Karpas-422 (cell line): ENCODE data around the gene NHS. TPM values are rescaled to one million over a fixed set of nuclear protein-coding genes. Genes with fewer than 3 reads are reported as not detected.

Source experiments
- DNase-seq: peaks from one replicate; pipeline ENCODE4 v3.0.0-alpha.2; 2015
- H2AFZ ChIP-seq: fragments of 200-600 bp; sonication (generic); 2 replicates; pipeline ENCODE4 v1.6.1; 2014; ENCODE audit warnings: antibody characterized with exemption, low read length, mixed read lengths
- H3K27ac ChIP-seq: fragments of 200-600 bp; sonication (generic); 2 replicates; pipeline ENCODE4 v1.5.1; 2014; ENCODE audit warnings: mild to moderate bottlenecking, low read length, moderate library complexity
- H3K27me3 ChIP-seq: fragments of 200-600 bp; sonication (generic); 2 replicates; pipeline ENCODE4 v1.6.1; 2014; ENCODE audit warnings: low read length, mixed read lengths
- H3K36me3 ChIP-seq: fragments of 200-600 bp; sonication (generic); 2 replicates; pipeline ENCODE4 v1.6.1; 2014; ENCODE audit warnings: low read length, mixed read lengths; ENCODE audit not compliant: insufficient read depth
- H3K4me1 ChIP-seq: fragments of 200-600 bp; sonication (generic); 2 replicates; pipeline ENCODE4 v1.6.1; 2014; ENCODE audit warnings: mild to moderate bottlenecking, low read length, mixed read lengths
- H3K4me2 ChIP-seq: fragments of 200-600 bp; sonication (generic); 2 replicates; pipeline ENCODE4 v1.6.1; 2014; ENCODE audit warnings: low read length, low read depth, mild to moderate bottlenecking; ENCODE audit not compliant: poor library complexity, severe bottlenecking
- H3K4me3 ChIP-seq: fragments of 200-600 bp; sonication (generic); 2 replicates; pipeline ENCODE4 v1.5.1; 2014; ENCODE audit warnings: mild to moderate bottlenecking, antibody characterized with exemption, low read length, mixed read lengths
- H3K79me2 ChIP-seq: fragments of 200-600 bp; sonication (generic); 2 replicates; pipeline ENCODE4 v1.6.1; 2014; ENCODE audit warnings: mild to moderate bottlenecking, low read length, mixed read lengths
- H3K9ac ChIP-seq: fragments of 200-600 bp; sonication (generic); 2 replicates; pipeline ENCODE4 v1.6.0; 2014; ENCODE audit warnings: low read length
- H3K9me2 ChIP-seq: fragments of 200-600 bp; sonication (generic), shearing (Covaris generic); replicated peaks from 2 replicates; pipeline ENCODE4 v1.6.0; 2014; ENCODE audit warnings: mild to moderate bottlenecking, low read length, moderate library complexity; ENCODE audit not compliant: insufficient read depth
- H3K9me3 ChIP-seq: fragments of 300-700, 200-600 bp; sonication (generic); 2 replicates; pipeline ENCODE4 v1.6.1; 2014; ENCODE audit warnings: low read length, mixed read lengths
- H4K20me1 ChIP-seq: fragments of 200-600 bp; sonication (generic); 2 replicates; pipeline ENCODE4 v1.6.1; 2014; ENCODE audit warnings: mild to moderate bottlenecking, antibody characterized with exemption, low read length, low read depth; ENCODE audit not compliant: insufficient read depth
- total RNA-seq: library from RNA; depleted of rRNA; stranded (reverse); fragments of >200 nt; shearing (Covaris generic); gene quantifications from 2 replicates; pipeline ENCODE4 v1.2.3, GENCODE V29; 2014; ENCODE audit warnings: low replicate concordance

The NHS gene
- total RNA-seq, 1 experiment from 2014 or later: 0.15 TPM

DNA sequence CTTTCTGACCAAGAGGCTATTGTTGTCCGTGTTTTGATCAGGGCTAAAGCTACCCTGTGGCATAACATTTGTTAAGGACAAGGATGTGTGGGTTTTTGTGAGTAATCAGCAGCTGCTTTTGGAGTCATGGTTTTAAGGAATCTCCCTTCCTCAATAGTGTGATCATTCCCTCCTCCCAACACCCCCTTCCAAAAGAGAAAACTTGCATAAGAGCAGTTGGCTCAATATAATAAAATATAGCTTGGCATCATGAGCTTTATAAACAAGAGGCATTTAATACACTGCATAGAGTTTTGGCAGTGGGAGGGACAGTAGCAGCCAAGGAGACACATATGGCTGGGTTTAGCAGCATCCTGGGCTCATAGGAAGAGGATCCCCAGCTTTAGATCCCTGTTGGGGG, 84.7 kb downstream of the NHS start:
- no peaks in the 10 kb centered on the region for H3K79me2 ChIP-seq
- H3K27me3 ChIP-seq: no peaks in the 10 kb centered on the region

DNA sequence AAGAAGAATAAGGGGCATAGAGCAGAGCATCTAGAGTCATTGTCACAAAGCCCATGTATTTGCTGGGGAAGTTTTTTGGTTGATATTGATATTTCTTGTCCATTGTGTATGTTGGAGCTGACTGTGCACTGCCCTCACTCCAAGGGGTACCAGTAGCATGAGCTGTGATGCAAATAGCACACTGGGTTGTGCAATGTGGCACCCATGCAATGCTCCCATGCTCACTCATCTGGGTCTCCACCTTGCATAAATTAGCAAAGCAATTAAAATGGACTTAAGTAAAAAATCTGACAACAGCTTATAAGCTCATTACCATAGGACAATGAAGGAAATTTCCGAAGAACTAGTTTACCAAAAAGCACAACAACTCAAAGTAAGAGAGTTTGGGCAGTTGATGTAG, 87.9 kb downstream of the NHS start:
- Histone ChIP-seq H3K79me2 (no peaks in the 10 kb centered on the region), H4K20me1 (no peaks in the 10 kb centered on the region), H3K4me2 (no peak overlapping the region), H3K4me3 (no peak overlapping the region), H3K36me3 (no peaks in the 10 kb centered on the region), H3K9ac (no peak overlapping the region), H3K9me3 (no peaks in the 10 kb centered on the region), H3K27ac (no peak overlapping the region), H3K27me3 (no peaks in the 10 kb centered on the region), H3K9me2 (no peaks in the 10 kb centered on the region), H3K4me1 (no peaks in the 10 kb centered on the region), H2AFZ (no peak overlapping the region)
- no peak for DNase-seq

More for the DNA sequence above, 84.7 kb downstream of the NHS start:
- Histone ChIP-seq H2AFZ (no peak overlapping the region), H3K4me1 (no peaks in the 10 kb centered on the region), H3K9me2 (no peaks in the 10 kb centered on the region), H3K4me3 (no peak overlapping the region), H3K9ac (no peak overlapping the region), H3K27ac (no peak overlapping the region), H3K9me3 (no peaks in the 10 kb centered on the region), H3K36me3 (no peaks in the 10 kb centered on the region), H3K4me2 (no peak overlapping the region), H4K20me1 (no peaks in the 10 kb centered on the region)
- no peak for DNase-seq

DNA sequence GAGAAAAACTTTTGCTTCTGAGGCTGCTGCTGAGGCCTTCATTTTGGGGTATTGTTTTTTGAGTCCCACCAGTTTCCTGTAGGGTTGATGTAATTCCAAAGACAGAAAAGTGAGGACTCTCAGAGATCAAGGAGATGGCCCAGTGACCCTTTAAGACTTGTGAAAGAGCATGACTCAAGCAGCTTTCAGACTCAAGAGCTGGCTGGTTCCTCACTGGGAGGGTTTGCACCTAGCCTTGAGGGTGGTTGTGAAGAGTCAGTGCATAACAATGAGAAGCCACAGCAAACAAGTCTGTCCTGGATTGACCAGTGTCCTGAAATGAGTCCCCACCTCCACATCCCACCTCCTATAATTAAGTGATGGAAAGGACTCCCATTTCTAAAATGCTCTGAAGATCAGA, 89.2 kb downstream of the NHS start:
- H3K79me2 ChIP-seq: no peaks in the 10 kb centered on the region
- H3K9ac ChIP-seq: no peak overlapping the region
- no peak overlapping the region for H2AFZ ChIP-seq
- no peak for DNase-seq
- H3K9me3 ChIP-seq: no peaks in the 10 kb centered on the region
- H3K4me1 ChIP-seq: no peaks in the 10 kb centered on the region
- H3K27me3 ChIP-seq: no peaks in the 10 kb centered on the region
- H3K9me2 ChIP-seq: no peaks in the 10 kb centered on the region
- no peak overlapping the region for H3K4me3 ChIP-seq
- no peak overlapping the region for H3K27ac ChIP-seq
- no peaks in the 10 kb centered on the region for H4K20me1 ChIP-seq
- no peak overlapping the region for H3K4me2 ChIP-seq
- H3K36me3 ChIP-seq: no peaks in the 10 kb centered on the region

DNA sequence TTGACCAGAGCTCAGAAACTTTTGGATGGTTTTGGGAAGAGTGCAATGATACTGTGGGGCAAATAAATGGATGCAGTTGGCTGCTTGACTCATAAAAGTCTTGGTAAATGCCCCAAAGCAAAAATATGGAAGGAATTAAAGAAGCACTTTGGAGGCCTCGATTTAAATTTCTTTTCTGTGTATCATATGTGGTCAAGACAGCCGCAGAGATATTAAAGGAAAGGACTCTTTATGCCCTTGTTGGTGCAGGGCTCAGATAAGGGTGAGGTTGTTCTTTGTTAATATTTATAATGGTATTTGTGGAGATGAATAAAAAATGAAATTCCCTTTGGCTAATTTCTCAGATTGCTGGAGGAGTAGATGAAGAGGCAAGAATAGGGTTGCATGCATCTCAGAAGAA, 90.2 kb downstream of the NHS start:
- no peak overlapping the region for H3K9ac ChIP-seq
- no peaks in the 10 kb centered on the region for H3K4me1 ChIP-seq
- no peaks in the 10 kb centered on the region for H3K36me3 ChIP-seq
- no peak for DNase-seq
- H3K9me2 ChIP-seq: no peaks in the 10 kb centered on the region
- H3K9me3 ChIP-seq: no peaks in the 10 kb centered on the region
- no peak overlapping the region for H2AFZ ChIP-seq
- no peak overlapping the region for H3K27ac ChIP-seq
- no peak overlapping the region for H3K4me2 ChIP-seq
- no peaks in the 10 kb centered on the region for H3K79me2 ChIP-seq
- H3K4me3 ChIP-seq: no peak overlapping the region
- H3K27me3 ChIP-seq: no peaks in the 10 kb centered on the region
- H4K20me1 ChIP-seq: no peaks in the 10 kb centered on the region

DNA sequence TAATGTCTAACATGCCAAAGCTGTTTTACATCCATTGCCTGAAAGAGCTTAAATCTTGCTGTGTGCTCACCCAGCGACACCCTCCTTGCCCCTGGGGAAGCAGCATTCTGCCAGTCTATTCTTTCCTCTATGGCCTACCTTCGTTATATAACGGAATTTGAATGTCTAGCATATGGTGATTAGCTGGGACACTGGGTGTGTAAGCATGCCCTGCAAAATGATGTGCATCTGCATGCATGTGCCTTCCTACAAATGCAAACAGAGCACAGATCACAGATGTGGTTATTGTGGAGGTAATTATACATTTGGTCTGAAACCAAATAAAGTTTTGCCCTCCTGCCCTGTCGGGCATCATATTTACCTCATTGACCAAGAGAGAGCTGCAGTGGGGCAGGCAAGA, 90.8 kb downstream of the NHS start:
- no peaks in the 10 kb centered on the region for H3K4me1 ChIP-seq
- H3K9me3 ChIP-seq: no peaks in the 10 kb centered on the region
- H3K4me2 ChIP-seq: no peak overlapping the region
- H3K79me2 ChIP-seq: no peaks in the 10 kb centered on the region
- H3K9me2 ChIP-seq: no peaks in the 10 kb centered on the region
- H3K36me3 ChIP-seq: no peaks in the 10 kb centered on the region
- no peak overlapping the region for H3K4me3 ChIP-seq
- H4K20me1 ChIP-seq: no peaks in the 10 kb centered on the region
- no peaks in the 10 kb centered on the region for H3K27me3 ChIP-seq
- no peak overlapping the region for H3K9ac ChIP-seq
- H3K27ac ChIP-seq: no peak overlapping the region
- no peak overlapping the region for H2AFZ ChIP-seq
- DNase-seq: no peak

DNA sequence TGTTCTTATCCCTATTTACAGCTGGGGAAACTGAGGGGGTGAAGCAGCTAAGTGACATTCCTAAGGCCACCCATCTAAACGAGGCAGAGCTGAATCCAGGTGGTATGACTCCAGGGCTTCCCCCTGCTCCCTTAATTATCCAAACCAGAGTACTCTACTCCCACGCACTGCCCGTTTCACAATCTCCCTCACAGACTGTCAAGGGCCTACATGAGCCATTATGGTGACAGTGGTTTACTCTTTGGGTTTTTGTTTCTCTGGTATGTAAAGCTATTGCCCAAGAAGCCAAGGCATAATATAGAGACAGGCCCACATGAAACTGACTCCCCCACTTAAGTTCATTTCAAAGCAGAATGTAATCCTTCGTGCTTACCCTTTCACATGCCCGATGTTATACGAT, 95.1 kb downstream of the NHS start:
- Histone ChIP-seq H3K4me2 (no peak overlapping the region), H3K4me3 (no peak overlapping the region), H3K4me1 (no peaks in the 10 kb centered on the region), H3K9me2 (no peaks in the 10 kb centered on the region), H3K79me2 (no peaks in the 10 kb centered on the region), H3K27ac (no peak overlapping the region), H3K9me3 (no peaks in the 10 kb centered on the region), H3K27me3 (no peaks in the 10 kb centered on the region), H3K9ac (no peak overlapping the region), H3K36me3 (no peaks in the 10 kb centered on the region), H4K20me1 (no peaks in the 10 kb centered on the region), H2AFZ (no peak overlapping the region)
- no peak for DNase-seq

DNA sequence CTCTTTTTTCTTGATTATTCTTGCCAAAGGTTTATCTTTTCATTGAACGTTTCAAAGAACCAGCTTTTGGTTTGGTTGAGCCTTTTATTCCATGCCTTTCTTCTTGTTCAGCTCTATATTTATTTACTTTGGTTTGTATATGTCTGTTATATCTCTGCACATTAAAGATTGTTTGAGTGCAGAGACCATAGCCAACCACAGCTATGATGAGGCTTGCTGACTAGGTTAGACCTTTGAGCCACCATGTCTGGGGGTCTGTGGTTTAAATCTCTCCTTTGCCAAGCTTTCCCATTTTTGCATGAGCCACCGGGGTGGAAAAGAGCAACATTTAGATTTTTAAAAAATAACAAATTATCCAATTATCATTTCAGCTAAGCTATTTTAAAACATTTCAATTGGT, 96.1 kb downstream of the NHS start:
- Histone ChIP-seq H3K4me2 (no peak overlapping the region), H2AFZ (no peak overlapping the region), H3K27ac (no peak overlapping the region), H3K9me3 (no peaks in the 10 kb centered on the region), H4K20me1 (no peaks in the 10 kb centered on the region), H3K4me3 (no peak overlapping the region), H3K4me1 (no peaks in the 10 kb centered on the region), H3K9me2 (no peaks in the 10 kb centered on the region), H3K9ac (no peak overlapping the region), H3K27me3 (no peaks in the 10 kb centered on the region), H3K36me3 (no peaks in the 10 kb centered on the region), H3K79me2 (no peaks in the 10 kb centered on the region)
- no peak for DNase-seq

DNA sequence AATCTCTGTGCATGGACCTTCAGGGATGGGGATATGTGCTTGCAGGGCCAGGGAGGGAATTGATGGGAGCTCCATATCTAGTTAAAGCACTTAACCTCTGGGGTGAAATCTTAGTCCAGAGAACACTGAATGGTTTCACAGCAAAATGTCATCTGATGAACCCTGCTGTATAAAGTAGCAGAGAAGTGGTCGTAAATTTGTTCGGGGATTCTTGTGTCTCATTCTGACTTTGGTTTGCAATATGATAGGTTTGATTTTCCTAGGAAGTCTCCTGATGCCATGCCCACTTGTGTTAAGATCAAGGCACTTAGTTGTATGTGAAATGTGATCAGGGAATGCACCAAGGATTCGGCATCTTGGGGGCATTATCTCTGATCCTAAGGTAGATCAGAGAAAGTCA, 96.9 kb downstream of the NHS start:
- Histone ChIP-seq H2AFZ (no peak overlapping the region), H3K9ac (no peak overlapping the region), H3K27ac (no peak overlapping the region), H3K36me3 (no peaks in the 10 kb centered on the region), H3K4me1 (no peaks in the 10 kb centered on the region), H3K4me2 (no peak overlapping the region), H3K79me2 (no peaks in the 10 kb centered on the region), H3K9me3 (no peaks in the 10 kb centered on the region), H4K20me1 (no peaks in the 10 kb centered on the region), H3K4me3 (no peak overlapping the region), H3K27me3 (no peaks in the 10 kb centered on the region), H3K9me2 (no peaks in the 10 kb centered on the region)
- DNase-seq: no peak

DNA sequence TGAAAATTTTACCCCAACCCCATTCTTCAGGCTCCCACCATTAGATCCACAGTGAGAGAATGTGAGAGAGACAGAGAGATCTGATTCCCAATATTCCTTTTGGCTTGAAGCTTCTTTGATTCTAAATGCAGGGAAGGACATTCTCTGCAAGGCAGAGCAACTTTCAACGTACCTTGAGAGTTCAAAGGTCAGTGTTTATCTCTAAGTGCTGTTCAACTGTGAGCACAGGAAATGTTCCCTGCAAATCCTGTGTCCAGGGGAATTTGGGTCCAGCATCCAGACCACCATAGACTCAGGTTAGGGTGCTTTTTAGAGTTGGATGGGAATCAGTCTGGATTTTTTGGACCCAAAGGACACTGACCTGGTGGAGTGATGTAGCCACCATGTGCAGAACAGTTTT, 97.4 kb downstream of the NHS start:
- Histone ChIP-seq H3K9me3 (no peaks in the 10 kb centered on the region), H2AFZ (no peak overlapping the region), H4K20me1 (no peaks in the 10 kb centered on the region), H3K4me3 (no peak overlapping the region), H3K9me2 (no peaks in the 10 kb centered on the region), H3K27me3 (no peaks in the 10 kb centered on the region), H3K79me2 (no peaks in the 10 kb centered on the region), H3K27ac (no peak overlapping the region), H3K4me1 (no peaks in the 10 kb centered on the region), H3K36me3 (no peaks in the 10 kb centered on the region), H3K4me2 (no peak overlapping the region), H3K9ac (no peak overlapping the region)
- no peak for DNase-seq
